Neural cell (in vitro differentiated cells): Measurements from ENCODE around the gene CDKAL1.

Source experiments
- CTCF ChIP-seq: fragments of 450-650 bp; IDR thresholded peaks from 2 replicates; pipeline ENCODE4 v1.5.1; 2014; ENCODE audit warnings: antibody characterized with exemption, mild to moderate bottlenecking, moderate library complexity; ENCODE audit not compliant: poor library complexity, severe bottlenecking
- POLR2AphosphoS5 ChIP-seq: IDR thresholded peaks from 2 replicates; pipeline ENCODE4 v1.6.1; 2012
- SMC3 ChIP-seq: fragments of 450-650 bp; conservative IDR thresholded peaks from 2 replicates; pipeline ENCODE4 v1.6.1; 2014; ENCODE audit warnings: antibody characterized with exemption, mild to moderate bottlenecking, moderate library complexity; ENCODE audit not compliant: poor library complexity

GRCh38 chr6:21273451-21273850, 739.2 kb downstream of the CDKAL1 start:
- TF ChIP-seq SMC3 (no peak), CTCF (no peak), POLR2AphosphoS5 (no peak)
